ENCODE results near the gene NEURL1.

The NEURL1 gene

DNA sequence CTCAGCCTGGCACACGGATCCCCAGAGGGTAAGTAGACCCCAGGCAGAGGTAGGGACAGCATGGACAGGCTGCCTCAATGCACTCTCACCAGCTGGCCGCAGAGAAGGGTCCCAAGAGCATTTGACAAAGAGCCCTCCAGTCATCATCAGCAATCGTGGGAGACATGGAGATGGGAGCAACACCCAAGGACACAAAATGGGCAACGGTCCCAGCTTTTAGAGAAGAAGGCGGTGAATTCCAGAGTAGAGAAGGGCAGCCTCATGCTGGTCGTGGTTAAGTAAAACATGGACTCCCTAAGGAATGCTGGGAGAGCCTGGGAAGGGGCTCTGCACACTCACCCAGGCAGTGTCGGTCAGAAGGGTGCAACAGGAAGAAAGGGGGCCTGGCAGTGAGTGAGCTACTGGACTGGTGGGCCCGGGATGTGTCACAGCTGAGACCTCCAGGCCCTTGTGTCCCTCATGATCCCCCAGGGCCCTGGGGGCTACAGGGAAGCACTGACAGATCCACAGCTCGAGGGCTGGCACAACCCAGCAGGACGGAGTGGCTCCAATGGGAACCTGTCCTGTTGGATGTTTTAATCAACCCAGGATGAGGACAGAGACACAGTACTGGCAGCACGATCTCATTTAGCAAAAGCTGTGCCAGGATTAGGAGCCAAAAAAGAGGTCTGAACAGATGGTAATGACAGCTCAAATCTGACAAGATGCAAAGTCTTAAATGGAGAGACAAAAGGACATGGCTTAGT is 147.1 kb downstream of the NEURL1 start:
- DNase-seq (ENCODE audit: extremely low read depth, low read depth), result no peak
- TF ChIP-seq, protein P1, sequence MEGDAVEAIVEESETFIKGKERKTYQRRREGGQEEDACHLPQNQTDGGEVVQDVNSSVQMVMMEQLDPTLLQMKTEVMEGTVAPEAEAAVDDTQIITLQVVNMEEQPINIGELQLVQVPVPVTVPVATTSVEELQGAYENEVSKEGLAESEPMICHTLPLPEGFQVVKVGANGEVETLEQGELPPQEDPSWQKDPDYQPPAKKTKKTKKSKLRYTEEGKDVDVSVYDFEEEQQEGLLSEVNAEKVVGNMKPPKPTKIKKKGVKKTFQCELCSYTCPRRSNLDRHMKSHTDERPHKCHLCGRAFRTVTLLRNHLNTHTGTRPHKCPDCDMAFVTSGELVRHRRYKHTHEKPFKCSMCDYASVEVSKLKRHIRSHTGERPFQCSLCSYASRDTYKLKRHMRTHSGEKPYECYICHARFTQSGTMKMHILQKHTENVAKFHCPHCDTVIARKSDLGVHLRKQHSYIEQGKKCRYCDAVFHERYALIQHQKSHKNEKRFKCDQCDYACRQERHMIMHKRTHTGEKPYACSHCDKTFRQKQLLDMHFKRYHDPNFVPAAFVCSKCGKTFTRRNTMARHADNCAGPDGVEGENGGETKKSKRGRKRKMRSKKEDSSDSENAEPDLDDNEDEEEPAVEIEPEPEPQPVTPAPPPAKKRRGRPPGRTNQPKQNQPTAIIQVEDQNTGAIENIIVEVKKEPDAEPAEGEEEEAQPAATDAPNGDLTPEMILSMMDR (IDR thresholded peaks at IDR 0.05; ENCODE audit: low read depth, low read length), result no peak

DNA sequence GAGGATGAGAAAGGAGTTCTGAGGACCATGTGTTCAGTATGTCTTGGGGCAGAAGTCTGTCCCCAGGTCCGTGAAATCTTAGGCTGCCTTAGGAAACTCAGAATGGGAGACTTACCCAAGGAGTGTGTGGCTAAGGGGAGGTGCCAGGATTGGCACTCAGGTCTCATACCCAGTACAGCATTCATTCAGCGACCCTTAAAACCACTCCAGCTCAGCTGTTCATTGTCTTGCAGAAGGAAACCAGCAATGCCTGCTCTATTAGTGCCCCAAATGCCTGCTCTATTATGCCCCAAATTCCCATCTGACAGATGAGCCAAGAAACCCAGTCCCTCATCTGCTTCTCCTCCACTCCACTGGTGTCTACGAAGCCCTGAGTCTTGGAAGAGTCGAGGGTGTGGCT is 147.8 kb downstream of the NEURL1 start:
- DNase-seq (ENCODE audit: extremely low read depth, low read depth), result no peak
- TF ChIP-seq, protein P1 (IDR thresholded peaks at IDR 0.05; ENCODE audit: low read depth, low read length), result no peak

All from AG09319 (cell line).